ENCODE measurements around the gene APOB. TPM values are rescaled to one million over a fixed set of nuclear protein-coding genes. Genes with fewer than 3 reads are reported as not detected.

Gene APOB
- total and polyA plus RNA-seq, 2 of the 13 experiments (the other 11 are each of a cell fraction or from before 2014, with no cell fraction given): 1,569 to 2,515 TPM

DNA sequence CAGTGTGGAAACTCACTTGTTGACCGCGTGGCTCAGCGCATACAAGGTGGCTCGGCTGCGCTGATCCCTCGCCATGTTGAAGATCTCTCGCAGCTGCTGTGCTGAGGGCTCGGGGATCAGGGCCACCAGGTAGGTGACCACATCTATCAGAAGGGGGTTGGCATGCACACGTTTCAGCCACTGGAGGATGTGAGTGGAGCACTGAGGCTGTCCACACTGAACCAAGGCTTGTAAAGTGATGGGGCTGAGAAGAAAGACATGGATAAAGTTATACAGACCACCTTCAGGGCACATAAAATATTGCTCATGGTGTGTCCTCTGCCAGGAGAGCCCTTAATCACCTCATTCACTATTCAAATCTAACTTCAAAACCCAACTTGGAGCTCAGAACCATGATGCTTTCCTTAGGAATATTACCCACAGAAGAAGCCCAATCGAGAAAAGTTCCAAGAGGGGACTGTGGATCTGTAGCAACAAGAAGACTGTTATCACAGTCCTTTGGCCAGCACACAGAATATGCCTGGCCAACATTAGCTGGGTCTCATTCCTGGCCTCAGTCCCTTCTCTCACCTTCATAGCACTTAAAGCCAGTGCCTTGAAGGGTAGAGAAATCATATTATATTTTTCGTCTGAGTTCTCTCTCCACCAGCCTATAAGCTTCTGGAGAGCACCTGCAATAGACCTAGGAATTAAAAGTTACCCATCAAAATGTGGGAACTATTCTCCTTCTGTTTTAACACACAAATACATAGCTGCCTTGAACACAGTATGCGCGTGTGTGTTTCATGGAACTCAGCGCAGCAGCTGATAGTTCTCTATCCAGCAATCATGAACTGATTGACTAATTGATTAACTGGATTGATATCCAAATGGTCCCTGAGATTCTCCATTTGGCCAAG, 11.3 kb downstream of the APOB start (continued):
- TF ChIP-seq BCL6 (CRISPR knock-in tag; IDR thresholded peaks at IDR 0.05) (no peak), SALL1 (CRISPR knock-in tag; IDR thresholded peaks at IDR 0.05) (peak; percentile 46; the same call in 1 of the 2 replicates), ZNF296 (CRISPR knock-in tag; conservative IDR thresholded peaks at IDR 0.05) (no peak), RFX5 (IDR thresholded peaks at IDR 0.05; ENCODE audit: low read depth, low read length) (no peak; the same call in 1 of the 2 replicates), ZNF350 (CRISPR knock-in tag; IDR thresholded peaks at IDR 0.05; ENCODE audit: borderline replicate concordance, low read depth) (no peak; the same call in 1 of the 2 replicates), PAXIP1 (CRISPR knock-in tag; conservative IDR thresholded peaks at IDR 0.05) (no peak), MEIS2 (CRISPR knock-in tag; IDR thresholded peaks at IDR 0.05) (no peak), ZNF280B (CRISPR knock-in tag; IDR thresholded peaks at IDR 0.05; ENCODE audit: borderline replicate concordance) (no peak), ZNF343 (CRISPR knock-in tag; IDR thresholded peaks at IDR 0.05) (no peak), POLR2A (IDR thresholded peaks at IDR 0.05; ENCODE audit: insufficient read depth in 1 of 2, low read depth in 2 of 2, low read length in 2 of 2) (peak; percentile 59 to 73; a peak in 3 of 4 replicates), HMGXB4 (CRISPR knock-in tag; IDR thresholded peaks at IDR 0.05; ENCODE audit: borderline replicate concordance in 1 of 2, low read depth in 1 of 2) (0 out of 4 replicates have a peak, but pooled peaks of 1 of the 2 experiments have one; percentile 12), DPF2 (CRISPR knock-in tag; IDR thresholded peaks at IDR 0.05; ENCODE audit: borderline replicate concordance, low read depth) (no peak), ZNF883 (CRISPR knock-in tag; IDR thresholded peaks at IDR 0.05; ENCODE audit: not compliant biosample characterization) (no peak), HOMEZ (CRISPR knock-in tag; IDR thresholded peaks at IDR 0.05; ENCODE audit: low read depth) (no peak)
- TF ChIP-seq, protein P1, sequence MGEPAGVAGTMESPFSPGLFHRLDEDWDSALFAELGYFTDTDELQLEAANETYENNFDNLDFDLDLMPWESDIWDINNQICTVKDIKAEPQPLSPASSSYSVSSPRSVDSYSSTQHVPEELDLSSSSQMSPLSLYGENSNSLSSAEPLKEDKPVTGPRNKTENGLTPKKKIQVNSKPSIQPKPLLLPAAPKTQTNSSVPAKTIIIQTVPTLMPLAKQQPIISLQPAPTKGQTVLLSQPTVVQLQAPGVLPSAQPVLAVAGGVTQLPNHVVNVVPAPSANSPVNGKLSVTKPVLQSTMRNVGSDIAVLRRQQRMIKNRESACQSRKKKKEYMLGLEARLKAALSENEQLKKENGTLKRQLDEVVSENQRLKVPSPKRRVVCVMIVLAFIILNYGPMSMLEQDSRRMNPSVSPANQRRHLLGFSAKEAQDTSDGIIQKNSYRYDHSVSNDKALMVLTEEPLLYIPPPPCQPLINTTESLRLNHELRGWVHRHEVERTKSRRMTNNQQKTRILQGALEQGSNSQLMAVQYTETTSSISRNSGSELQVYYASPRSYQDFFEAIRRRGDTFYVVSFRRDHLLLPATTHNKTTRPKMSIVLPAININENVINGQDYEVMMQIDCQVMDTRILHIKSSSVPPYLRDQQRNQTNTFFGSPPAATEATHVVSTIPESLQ (CRISPR knock-in tag; conservative IDR thresholded peaks at IDR 0.05): 0 out of 2 replicates have a peak, but pooled peaks have one; percentile 22
- TF ChIP-seq, protein P2, sequence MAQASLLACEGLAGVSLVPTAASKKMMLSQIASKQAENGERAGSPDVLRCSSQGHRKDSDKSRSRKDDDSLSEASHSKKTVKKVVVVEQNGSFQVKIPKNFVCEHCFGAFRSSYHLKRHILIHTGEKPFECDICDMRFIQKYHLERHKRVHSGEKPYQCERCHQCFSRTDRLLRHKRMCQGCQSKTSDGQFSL (CRISPR knock-in tag; IDR thresholded peaks at IDR 0.05): no peak

Data from HepG2 (cell line).